HCT116 (cell line): ENCODE data around the gene PDE6C. TPM values are rescaled to one million over a fixed set of nuclear protein-coding genes. Genes with fewer than 3 reads are reported as not detected.

Experiments
- ATAC-seq: fragments of 200-7000 bp; cut with Tn5 transposase; 2 replicates; pipeline ENCODE4 v1.9.1; 2020; ENCODE audit warnings: mild to moderate bottlenecking, moderate library complexity
- BruUV-seq: library from RNA; stranded (reverse); fragments of 400-500 nt; replicated peaks from 2 replicates; lab custom pipeline; 2021; lab: Mats Ljungman, UMichigan
- CTCF ChIA-PET: fragments of 300-600 bp; sonication (Branson Sonifier 250); formaldehyde crosslinking; loops from one replicate; lab custom pipeline; 2021; ENCODE audit warnings: antibody characterized with exemption; lab: Charles Lee
- POLR2A ChIA-PET: fragments of 300-600, 350-600 bp; sonication (Branson Sonifier 250); formaldehyde crosslinking; loops from one replicate; lab custom pipeline; 2021; ENCODE audit warnings: antibody characterized with exemption; lab: Charles Lee
- RAD21 ChIA-PET, 2 experiments: fragments of 300-600 bp; sonication (Branson Sonifier 250); formaldehyde crosslinking; loops; one replicate each; lab custom pipeline; 2023; ENCODE audit warnings: low total read pairs in 2 of 2; ENCODE audit not compliant: uncharacterized antibody in 2 of 2, unreplicated experiment in 2 of 2, low non-redundant PET in 1 of 2; lab: Charles Lee
- DNase-seq: peaks from one replicate; pipeline ENCODE4 v3.0.0-alpha.2; 2010; ENCODE audit warnings: low read depth, low spot score
- H2AFZ ChIP-seq: fragments of 200-600 bp; shearing (Covaris generic), sonication (generic); 2 replicates; pipeline ENCODE4 v1.6.1; 2017; ENCODE audit warnings: low read depth, mixed run types, mixed read lengths, antibody characterized with exemption, low read length; ENCODE audit not compliant: poor library complexity, severe bottlenecking
- H3K27ac ChIP-seq: 2 replicates; pipeline ENCODE4 v1.5.1; 2012; ENCODE audit warnings: low read depth, low read length
- H3K27me3 ChIP-seq: fragments of 200-600 bp; sonication (generic); 2 replicates; pipeline ENCODE4 v1.6.1; 2016; ENCODE audit warnings: mixed run types, low read length, mixed read lengths; ENCODE audit not compliant: insufficient read depth
- H3K36me3 ChIP-seq, 2 experiments: fragments of 200-500 bp in 1 of 2; fragments of 200-600 bp in 1 of 2; sonication (Bioruptor generic) in 1 of 2; sonication (generic) in 1 of 2; 2 replicates each; pipeline versions ENCODE4 v1.5.1 to v1.6.1; 2014 to 2016; ENCODE audit warnings: low read length in 2 of 2, inconsistent platforms in 1 of 2, mixed read lengths in 1 of 2, mixed run types in 1 of 2; ENCODE audit not compliant: insufficient read depth in 2 of 2, control insufficient read depth in 1 of 2
- H3K4me1 ChIP-seq, 2 experiments: fragments of 200-600 bp in 1 of 2; sonication (generic) in 1 of 2; 2 replicates each; pipeline versions ENCODE4 v1.5.1 to v1.6.1; 2012 to 2017; ENCODE audit warnings: low read length in 2 of 2, inconsistent platforms in 1 of 2, mild to moderate bottlenecking in 1 of 2, mixed read lengths in 1 of 2, mixed run types in 1 of 2, moderate library complexity in 1 of 2; ENCODE audit not compliant: insufficient read depth in 2 of 2, control insufficient read depth in 1 of 2
- H3K4me2 ChIP-seq: fragments of 200-600 bp; sonication (generic); 2 replicates; pipeline ENCODE4 v1.6.1; 2017; ENCODE audit warnings: mixed run types, low read length, mixed read lengths
- H3K4me3 ChIP-seq, 2 experiments: fragments of 200-600 bp in 1 of 2; sonication (generic) in 1 of 2; replicated peaks in 1 of 2; 2 replicates each; pipeline ENCODE4 v1.5.1; 2011 to 2016; ENCODE audit warnings: low read length in 2 of 2, control low read depth in 1 of 2, low read depth in 1 of 2, mild to moderate bottlenecking in 1 of 2, mixed read lengths in 1 of 2, mixed run types in 1 of 2
- H3K79me2 ChIP-seq: fragments of 200-600 bp; sonication (generic); 2 replicates; pipeline ENCODE4 v1.6.1; 2017; ENCODE audit warnings: mild to moderate bottlenecking, mixed run types, low read length, moderate library complexity, mixed read lengths; ENCODE audit not compliant: insufficient read depth
- H3K9ac ChIP-seq: fragments of 200-600 bp; sonication (generic); 2 replicates; pipeline ENCODE4 v1.6.1; 2016; ENCODE audit warnings: low read length, mixed read lengths
- H3K9me2 ChIP-seq: fragments of 200-600 bp; sonication (generic), shearing (Covaris generic); 2 replicates; pipeline ENCODE4 v1.6.1; 2017; ENCODE audit warnings: mixed run types, mild to moderate bottlenecking, moderate library complexity; ENCODE audit not compliant: insufficient read depth
- H3K9me3 ChIP-seq, 2 experiments: fragments of 200-500 bp in 1 of 2; fragments of 200-600 bp in 1 of 2; sonication (Bioruptor generic) in 1 of 2; sonication (generic) in 1 of 2; 2 replicates each; pipeline ENCODE4 v1.6.1; 2014 to 2017; ENCODE audit warnings: low read length in 2 of 2, mixed read lengths in 2 of 2, inconsistent platforms in 1 of 2, low read depth in 1 of 2, mild to moderate bottlenecking in 1 of 2, mixed run types in 1 of 2, moderate library complexity in 1 of 2; ENCODE audit not compliant: control insufficient read depth in 1 of 2, insufficient read depth in 1 of 2
- H4K20me1 ChIP-seq: fragments of 200-600 bp; sonication (generic), shearing (Covaris generic); 2 replicates; pipeline ENCODE4 v1.6.1; 2017; ENCODE audit warnings: mixed run types, mild to moderate bottlenecking, moderate library complexity; ENCODE audit not compliant: insufficient read depth
- ATF3 ChIP-seq: IDR thresholded peaks from 2 replicates; pipeline ENCODE4 v1.6.1; 2012
- CBX3 ChIP-seq: IDR thresholded peaks from 2 replicates; pipeline ENCODE4 v1.6.1; 2012; ENCODE audit warnings: low read depth
- CEBPB ChIP-seq: IDR thresholded peaks from 2 replicates; pipeline ENCODE4 v1.6.1; 2012; ENCODE audit warnings: low read depth
- EGR1 ChIP-seq: IDR thresholded peaks from 2 replicates; pipeline ENCODE4 v1.6.1; 2012; ENCODE audit warnings: low read depth
- ELF1 ChIP-seq: IDR thresholded peaks from 2 replicates; pipeline ENCODE4 v1.6.1; 2012; ENCODE audit warnings: low read depth, borderline replicate concordance
- EZH2 ChIP-seq: fragments of 200-600 bp; sonication (generic); IDR thresholded peaks from 2 replicates; pipeline ENCODE4 v1.6.1; 2017; ENCODE audit warnings: antibody characterized with exemption, mixed run types
- FOSL1 ChIP-seq: IDR thresholded peaks from 2 replicates; pipeline ENCODE4 v1.6.1; 2012; ENCODE audit warnings: low read depth
- MAX ChIP-seq: IDR thresholded peaks from 2 replicates; pipeline ENCODE4 v1.6.1; 2012
- POLR2AphosphoS5 ChIP-seq: IDR thresholded peaks from 2 replicates; pipeline ENCODE4 v1.6.1; 2011; ENCODE audit warnings: mild to moderate bottlenecking, low read depth, low read length, moderate library complexity
- RAD21 ChIP-seq: IDR thresholded peaks from 2 replicates; pipeline ENCODE4 v1.6.1; 2012; ENCODE audit warnings: low read depth, mild to moderate bottlenecking
- SIN3A ChIP-seq: IDR thresholded peaks from 2 replicates; pipeline ENCODE4 v1.6.1; 2012; ENCODE audit warnings: low read depth
- SP1 ChIP-seq: IDR thresholded peaks from 2 replicates; pipeline ENCODE4 v1.6.1; 2012; ENCODE audit warnings: low read depth
- SRF ChIP-seq: IDR thresholded peaks from 2 replicates; pipeline ENCODE4 v1.6.1; 2012; ENCODE audit warnings: low read depth
- YY1 ChIP-seq: IDR thresholded peaks from 2 replicates; pipeline ENCODE4 v1.6.1; 2011; ENCODE audit warnings: low read length, low read depth, moderate library complexity, mild to moderate bottlenecking; ENCODE audit not compliant: insufficient replicate concordance; ENCODE audit errors: extremely low read depth
- ZNF274 ChIP-seq: fragments of 200-500 bp; sonication (Bioruptor generic); IDR thresholded peaks from 2 replicates; pipeline ENCODE4 v1.6.1; 2014; ENCODE audit warnings: mild to moderate bottlenecking, low read depth, low read length, inconsistent platforms
- intact Hi-C: fragments of 100-400 bp; cut with micrococcal nuclease; formaldehyde crosslinking; loops from 2 replicates; pipeline ENCODE4 v1.10.0; 2022
- total RNA-seq: library from RNA; stranded (reverse); gene quantifications from one replicate; pipeline ENCODE4 v1.2.1, GENCODE V29; 2021; ENCODE audit not compliant: unreplicated experiment
- TF ChIP-seq, protein P1 (sequence below), 3 experiments: fragments of 200-600 bp in 1 of 3; sonication (generic) in 1 of 3; IDR thresholded peaks in 2 of 3; conservative IDR thresholded peaks in 1 of 3; 2 replicates each; pipeline ENCODE4 v1.5.1; 2012 to 2017; ENCODE audit warnings: low read depth in 2 of 3, low read length in 2 of 3, antibody characterized with exemption in 1 of 3, borderline replicate concordance in 1 of 3, control low read depth in 1 of 3, mild to moderate bottlenecking in 1 of 3, mixed read lengths in 1 of 3, mixed run types in 1 of 3, moderate library complexity in 1 of 3; ENCODE audit not compliant: insufficient read depth in 1 of 3
- TF ChIP-seq, protein P2 (sequence below): IDR thresholded peaks from 2 replicates; pipeline ENCODE4 v1.6.1; 2012; ENCODE audit warnings: low read depth

The PDE6C gene
- total RNA-seq, 1 experiment from 2014 or later: not detected

DNA sequence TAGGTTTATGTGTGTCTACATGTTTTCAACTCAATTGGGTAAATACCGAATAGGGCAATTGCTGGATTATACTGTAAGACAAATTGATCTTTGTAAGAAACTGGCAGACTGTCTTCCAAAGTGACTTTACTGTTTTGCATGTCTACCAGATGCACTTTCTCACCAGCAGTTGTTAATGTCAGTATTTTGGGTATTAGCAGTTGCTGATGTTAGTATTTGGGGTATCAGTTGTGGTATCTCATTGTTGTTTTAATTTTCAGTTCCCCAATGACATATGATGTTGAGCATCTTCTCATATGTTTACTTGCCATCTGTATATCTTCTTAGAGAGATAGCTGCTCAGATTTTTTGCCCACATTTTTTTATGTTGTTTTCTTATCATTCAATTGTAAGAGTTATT, 10.6 kb downstream of the PDE6C start:
- CTCF ChIA-PET: no interaction called here
- DNase-seq: no peak
- intact Hi-C loops: no loop called here
- no peak for ATAC-seq
- H3K9ac ChIP-seq: no peak overlapping the region
- BruUV-seq: no TSS peak
- no peaks in the 10 kb centered on the region for H3K4me1 ChIP-seq
- H3K27ac ChIP-seq: no peak overlapping the region
- no peak overlapping the region for H3K4me3 ChIP-seq
- no peaks in the 10 kb centered on the region for H3K9me2 ChIP-seq
- H3K4me2 ChIP-seq: no peak overlapping the region
- no peaks in the 10 kb centered on the region for H3K79me2 ChIP-seq
- H3K36me3 ChIP-seq: no peaks in the 10 kb centered on the region
- H2AFZ ChIP-seq: no peak overlapping the region
- POLR2A ChIA-PET: no interaction called here
- no peaks in the 10 kb centered on the region for H3K9me3 ChIP-seq
- no peaks in the 10 kb centered on the region for H4K20me1 ChIP-seq
- H3K27me3 ChIP-seq: no peaks in the 10 kb centered on the region
- RAD21 ChIA-PET: no interaction called here
- TF ChIP-seq CEBPB (no peak), CBX3 (no peak), ATF3 (no peak), MAX (no peak), YY1 (no peak), EZH2 (no peak), RAD21 (no peak), SRF (no peak), ELF1 (no peak), SP1 (no peak), POLR2AphosphoS5 (no peak), EGR1 (no peak), SIN3A (no peak), ZNF274 (no peak), FOSL1 (no peak)
- TF ChIP-seq, protein P1, sequence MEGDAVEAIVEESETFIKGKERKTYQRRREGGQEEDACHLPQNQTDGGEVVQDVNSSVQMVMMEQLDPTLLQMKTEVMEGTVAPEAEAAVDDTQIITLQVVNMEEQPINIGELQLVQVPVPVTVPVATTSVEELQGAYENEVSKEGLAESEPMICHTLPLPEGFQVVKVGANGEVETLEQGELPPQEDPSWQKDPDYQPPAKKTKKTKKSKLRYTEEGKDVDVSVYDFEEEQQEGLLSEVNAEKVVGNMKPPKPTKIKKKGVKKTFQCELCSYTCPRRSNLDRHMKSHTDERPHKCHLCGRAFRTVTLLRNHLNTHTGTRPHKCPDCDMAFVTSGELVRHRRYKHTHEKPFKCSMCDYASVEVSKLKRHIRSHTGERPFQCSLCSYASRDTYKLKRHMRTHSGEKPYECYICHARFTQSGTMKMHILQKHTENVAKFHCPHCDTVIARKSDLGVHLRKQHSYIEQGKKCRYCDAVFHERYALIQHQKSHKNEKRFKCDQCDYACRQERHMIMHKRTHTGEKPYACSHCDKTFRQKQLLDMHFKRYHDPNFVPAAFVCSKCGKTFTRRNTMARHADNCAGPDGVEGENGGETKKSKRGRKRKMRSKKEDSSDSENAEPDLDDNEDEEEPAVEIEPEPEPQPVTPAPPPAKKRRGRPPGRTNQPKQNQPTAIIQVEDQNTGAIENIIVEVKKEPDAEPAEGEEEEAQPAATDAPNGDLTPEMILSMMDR (IDR thresholded peaks at IDR 0.05 in 2 of 3, conservative IDR thresholded peaks at IDR 0.05 in 1 of 3; ENCODE audit: borderline replicate concordance in 1 of 3, insufficient read depth in 1 of 3, low read depth in 2 of 3, low read length in 2 of 3): no peak
- TF ChIP-seq, protein P2, sequence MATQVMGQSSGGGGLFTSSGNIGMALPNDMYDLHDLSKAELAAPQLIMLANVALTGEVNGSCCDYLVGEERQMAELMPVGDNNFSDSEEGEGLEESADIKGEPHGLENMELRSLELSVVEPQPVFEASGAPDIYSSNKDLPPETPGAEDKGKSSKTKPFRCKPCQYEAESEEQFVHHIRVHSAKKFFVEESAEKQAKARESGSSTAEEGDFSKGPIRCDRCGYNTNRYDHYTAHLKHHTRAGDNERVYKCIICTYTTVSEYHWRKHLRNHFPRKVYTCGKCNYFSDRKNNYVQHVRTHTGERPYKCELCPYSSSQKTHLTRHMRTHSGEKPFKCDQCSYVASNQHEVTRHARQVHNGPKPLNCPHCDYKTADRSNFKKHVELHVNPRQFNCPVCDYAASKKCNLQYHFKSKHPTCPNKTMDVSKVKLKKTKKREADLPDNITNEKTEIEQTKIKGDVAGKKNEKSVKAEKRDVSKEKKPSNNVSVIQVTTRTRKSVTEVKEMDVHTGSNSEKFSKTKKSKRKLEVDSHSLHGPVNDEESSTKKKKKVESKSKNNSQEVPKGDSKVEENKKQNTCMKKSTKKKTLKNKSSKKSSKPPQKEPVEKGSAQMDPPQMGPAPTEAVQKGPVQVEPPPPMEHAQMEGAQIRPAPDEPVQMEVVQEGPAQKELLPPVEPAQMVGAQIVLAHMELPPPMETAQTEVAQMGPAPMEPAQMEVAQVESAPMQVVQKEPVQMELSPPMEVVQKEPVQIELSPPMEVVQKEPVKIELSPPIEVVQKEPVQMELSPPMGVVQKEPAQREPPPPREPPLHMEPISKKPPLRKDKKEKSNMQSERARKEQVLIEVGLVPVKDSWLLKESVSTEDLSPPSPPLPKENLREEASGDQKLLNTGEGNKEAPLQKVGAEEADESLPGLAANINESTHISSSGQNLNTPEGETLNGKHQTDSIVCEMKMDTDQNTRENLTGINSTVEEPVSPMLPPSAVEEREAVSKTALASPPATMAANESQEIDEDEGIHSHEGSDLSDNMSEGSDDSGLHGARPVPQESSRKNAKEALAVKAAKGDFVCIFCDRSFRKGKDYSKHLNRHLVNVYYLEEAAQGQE: no peak
